NT2/D1 (cell line): Measurements from ENCODE around the gene ANK2.

Source experiments
- YY1 ChIP-seq: IDR thresholded peaks from 2 replicates; pipeline ENCODE4 v1.6.1; 2011; ENCODE audit not compliant: insufficient read length, insufficient read depth
- ZNF274 ChIP-seq: IDR thresholded peaks from 2 replicates; pipeline ENCODE4 v1.6.1; 2011; ENCODE audit warnings: mild to moderate bottlenecking, low read depth, low read length

GRCh38 chr4:113358784-113359183, 309.3 kb downstream of the ANK2 start:
- TF ChIP-seq YY1 (no peak), ZNF274 (no peak)
